Measurements from ENCODE around the gene WFDC6. TPM values are rescaled to one million over a fixed set of nuclear protein-coding genes. Genes with fewer than 3 reads are reported as not detected.
"Not testable (repeated sequence)": the region's sequence is repeated elsewhere in the genome, so short reads cannot be mapped to it uniquely, and the experiment has no call there.

The WFDC6 gene
- total and polyA plus RNA-seq, 12 donors: not detected

DNA sequence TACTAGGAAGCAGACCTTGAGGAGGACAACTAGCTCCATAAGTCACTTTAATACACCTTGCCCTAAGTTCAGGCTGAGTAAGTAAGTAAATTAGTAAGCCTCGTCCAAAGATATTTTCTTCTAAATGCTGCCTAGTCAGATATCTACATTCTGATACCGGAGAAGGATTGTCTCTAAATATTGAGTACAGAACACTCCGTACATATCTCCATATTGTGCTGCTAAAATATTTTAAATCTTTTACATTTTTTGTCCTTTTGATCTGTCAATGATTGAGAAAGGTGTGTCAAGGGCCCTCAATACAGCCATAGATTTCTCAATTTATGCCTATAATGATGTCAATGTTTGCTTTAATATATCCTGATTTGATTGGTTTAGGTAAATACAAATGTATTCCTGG lies 36.6 kb upstream of the WFDC6 start:
- Histone ChIP-seq H3K27me3 (peaks cover 0 to 16% (median 7%) of the 10 kb centered on the region in 7 donors), H3K4me3 (no peak overlapping the region), H3K4me1 (no peaks in the 10 kb centered on the region), H3K36me3 (no peaks in the 10 kb centered on the region), H3K27ac (no peak overlapping the region), H3K9me3 (no peaks in the 10 kb centered on the region)
- WGBS, 2 donors: 80 to 87% methylated on average over 3 of the region's 3 CpGs
- TF ChIP-seq, protein P1, sequence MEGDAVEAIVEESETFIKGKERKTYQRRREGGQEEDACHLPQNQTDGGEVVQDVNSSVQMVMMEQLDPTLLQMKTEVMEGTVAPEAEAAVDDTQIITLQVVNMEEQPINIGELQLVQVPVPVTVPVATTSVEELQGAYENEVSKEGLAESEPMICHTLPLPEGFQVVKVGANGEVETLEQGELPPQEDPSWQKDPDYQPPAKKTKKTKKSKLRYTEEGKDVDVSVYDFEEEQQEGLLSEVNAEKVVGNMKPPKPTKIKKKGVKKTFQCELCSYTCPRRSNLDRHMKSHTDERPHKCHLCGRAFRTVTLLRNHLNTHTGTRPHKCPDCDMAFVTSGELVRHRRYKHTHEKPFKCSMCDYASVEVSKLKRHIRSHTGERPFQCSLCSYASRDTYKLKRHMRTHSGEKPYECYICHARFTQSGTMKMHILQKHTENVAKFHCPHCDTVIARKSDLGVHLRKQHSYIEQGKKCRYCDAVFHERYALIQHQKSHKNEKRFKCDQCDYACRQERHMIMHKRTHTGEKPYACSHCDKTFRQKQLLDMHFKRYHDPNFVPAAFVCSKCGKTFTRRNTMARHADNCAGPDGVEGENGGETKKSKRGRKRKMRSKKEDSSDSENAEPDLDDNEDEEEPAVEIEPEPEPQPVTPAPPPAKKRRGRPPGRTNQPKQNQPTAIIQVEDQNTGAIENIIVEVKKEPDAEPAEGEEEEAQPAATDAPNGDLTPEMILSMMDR (IDR thresholded peaks at IDR 0.05): no peak
- intact Hi-C loops (cut with DNase I): no loop called here
- no peak for DNase-seq
- ATAC-seq: no peak

DNA sequence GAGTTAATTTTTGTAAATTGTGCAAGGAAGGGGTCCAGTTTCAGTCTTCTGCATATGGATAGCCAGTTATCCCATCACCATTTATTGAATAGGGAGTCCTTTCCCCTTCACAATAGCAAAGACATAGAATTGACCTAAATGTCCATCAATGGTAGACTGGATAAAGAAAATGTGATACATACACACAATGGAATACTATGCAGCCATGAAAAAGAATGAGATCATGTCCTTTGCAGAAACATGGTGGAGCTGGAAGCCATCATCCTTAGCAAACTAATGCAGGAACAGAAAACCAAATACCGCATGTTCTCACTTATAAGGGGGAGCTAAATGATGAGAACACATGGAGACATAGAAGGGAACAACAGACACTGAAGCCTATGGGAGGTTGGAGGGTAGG lies 30.4 kb upstream of the WFDC6 start:
- H3K4me1 ChIP-seq; intact Hi-C loops (cut with DNase I); DNase-seq; H3K9me3 ChIP-seq; H3K4me3 ChIP-seq; ATAC-seq; H3K27ac ChIP-seq; H3K36me3 ChIP-seq: not testable (repeated sequence)
- H3K27me3 ChIP-seq: peaks cover 0 to 11% (median 0%) of the 10 kb centered on the region in 7 donors
- 81 to 85% methylated on average over 1 of the region's 1 CpG for WGBS, 2 donors

GRCh38 chr20:45564760-45565276 lies 25.5 kb upstream of the WFDC6 start:
- H3K4me3 ChIP-seq: no peak overlapping the region
- TF ChIP-seq, protein P1 (IDR thresholded peaks at IDR 0.05): no peak
- no peak overlapping the region for H3K27ac ChIP-seq
- ATAC-seq (no peak), DNase-seq (no peak)
- peaks cover 0 to 4% (median 0%) of the 10 kb centered on the region in 11 donors for H3K9me3 ChIP-seq
- H3K4me1 ChIP-seq: no peaks in the 10 kb centered on the region
- WGBS, 2 donors: 85 to 89% methylated on average over 2 of the region's 2 CpGs
- no peaks in the 10 kb centered on the region for H3K36me3 ChIP-seq
- H3K27me3 ChIP-seq: peaks cover 0 to 31% (median 23%) of the 10 kb centered on the region in 7 donors
- intact Hi-C loops (cut with DNase I): no loop called here

DNA sequence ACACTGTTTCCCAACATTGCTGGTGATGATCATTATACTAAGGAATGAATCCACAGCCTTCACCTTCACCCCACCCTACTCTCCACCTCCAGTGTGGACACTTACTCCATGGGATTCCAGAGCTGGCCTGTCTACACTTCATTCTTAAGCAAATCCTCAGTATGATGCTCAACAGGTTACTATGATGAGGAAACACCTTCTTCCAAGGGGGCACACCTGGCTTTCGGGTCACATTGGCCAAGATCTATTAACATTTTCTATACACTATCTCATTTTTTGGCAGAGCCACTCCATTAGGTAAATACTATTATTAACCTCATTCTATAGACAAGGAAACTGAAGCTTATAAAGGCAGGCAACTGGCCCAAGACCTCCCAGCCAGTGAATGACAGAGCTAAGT lies 15.9 kb upstream of the WFDC6 start:
- no peaks in the 10 kb centered on the region for H3K4me1 ChIP-seq
- H3K9me3 ChIP-seq: peaks cover 0 to 8% (median 0%) of the 10 kb centered on the region in 11 donors
- DNase-seq (no peak), ATAC-seq (no peak)
- H3K4me3 ChIP-seq: no peak overlapping the region
- WGBS, 2 donors: 70 to 86% methylated on average over 1 of the region's 1 CpG
- no peaks in the 10 kb centered on the region for H3K36me3 ChIP-seq
- TF ChIP-seq, protein P1 (IDR thresholded peaks at IDR 0.05): no peak
- peaks cover 0 to 13% (median 10%) of the 10 kb centered on the region in 7 donors for H3K27me3 ChIP-seq
- intact Hi-C loops (cut with DNase I): loop anchor here in 1 of 10 donors (10.0 kb wide), 1 partner anchor 890 kb away; no protein-coding TSS in a partner anchor
- no peak overlapping the region for H3K27ac ChIP-seq

- intact Hi-C loops (cut with DNase I): loop anchor here in 1 of 10 donors (10.0 kb wide), 1 partner anchor 892 kb away; no protein-coding TSS in a partner anchor
- WGBS, 2 donors: 70 to 76% methylated on average over 2 of the region's 2 CpGs
Measured at GRCh38 chr20:45552456-45552855, 13.2 kb upstream of the WFDC6 start.

More at GRCh38 chr20:45552456-45552855, 13.2 kb upstream of the WFDC6 start:
- TF ChIP-seq, protein P1 (IDR thresholded peaks at IDR 0.05): no peak
- H3K36me3 ChIP-seq: no peaks in the 10 kb centered on the region
- H3K27me3 ChIP-seq: peaks cover 0 to 25% (median 5%) of the 10 kb centered on the region in 7 donors
- no peak overlapping the region for H3K27ac ChIP-seq
- DNase-seq: no peak
- ATAC-seq: no peak
- H3K4me1 ChIP-seq: no peaks in the 10 kb centered on the region
- H3K9me3 ChIP-seq: peaks cover 0 to 8% (median 0%) of the 10 kb centered on the region in 11 donors
- H3K4me3 ChIP-seq: no peak overlapping the region
